ELF-1 (cell line): Measurements from ENCODE around the gene PCDHGB4.
"Not testable (repeated sequence)": the region's sequence is repeated elsewhere in the genome, so short reads cannot be mapped to it uniquely, and the experiment has no call there.

Source experiments
- DNase-seq: peaks from one replicate; pipeline ENCODE4 v3.0.0-alpha.2; 2016; ENCODE audit warnings: low read depth, low spot score

Gene PCDHGB4

GRCh38 chr5:141387557-141388311 is at the start of gene PCDHGB4:
PCDHGB4 (plus strand) TSS chr5:141387698; CDS start chr5:141387885, 187 bp downstream.
- DNase-seq = peak; percentile 77

- DNase-seq = peak; percentile 59
Observed at GRCh38 chr5:141338538-141339306, 48.8 kb upstream of the PCDHGB4 start, which contains the start of gene PCDHGA2. PCDHGA2 (plus strand) TSS chr5:141338760.

GRCh38 chr5:141340781-141341354 is 46.6 kb upstream of the PCDHGB4 start:
- DNase-seq = not testable (repeated sequence)

GRCh38 chr5:141342773-141343172 is 44.7 kb upstream of the PCDHGB4 start:
- DNase-seq = no peak

- peak; percentile 70 for DNase-seq
Observed at GRCh38 chr5:141343242-141343952, 44.1 kb upstream of the PCDHGB4 start, which contains the start of gene PCDHGA3. PCDHGA3 (plus strand) TSS chr5:141343829; CDS start chr5:141344034, 205 bp downstream.

GRCh38 chr5:141343953-141344463 is 43.5 kb upstream of the PCDHGB4 start:
- peak; percentile 69 for DNase-seq

- DNase-seq = no peak
Observed at GRCh38 chr5:141345327-141345726, 42.2 kb upstream of the PCDHGB4 start.

GRCh38 chr5:141346017-141346416 is 41.5 kb upstream of the PCDHGB4 start:
- not testable (repeated sequence) for DNase-seq

GRCh38 chr5:141349917-141350619 is 37.4 kb upstream of the PCDHGB4 start, which contains the start of gene PCDHGB1:
PCDHGB1 (plus strand) TSS chr5:141350099; CDS start chr5:141350261, 162 bp downstream.
- peak; percentile 39 for DNase-seq

- DNase-seq = no peak
Observed at GRCh38 chr5:141351591-141351990, 35.9 kb upstream of the PCDHGB4 start.

- DNase-seq = no peak
Observed at GRCh38 chr5:141354900-141355469, 32.5 kb upstream of the PCDHGB4 start, which contains the start of gene PCDHGA4. PCDHGA4 (plus strand) TSS chr5:141355021; CDS start chr5:141355108, 87 bp downstream.

GRCh38 chr5:141355641-141356040 is 31.9 kb upstream of the PCDHGB4 start:
- DNase-seq = no peak

GRCh38 chr5:141356133-141356532 is 31.4 kb upstream of the PCDHGB4 start:
- no peak for DNase-seq

GRCh38 chr5:141356950-141357349 is 30.5 kb upstream of the PCDHGB4 start:
- no peak for DNase-seq

- DNase-seq = no peak
Observed at GRCh38 chr5:141359790-141360426, 27.6 kb upstream of the PCDHGB4 start, which contains the start of gene PCDHGB2. PCDHGB2 (plus strand) TSS chr5:141359994; CDS start chr5:141360136, 142 bp downstream.

GRCh38 chr5:141360685-141361084 is 26.8 kb upstream of the PCDHGB4 start:
- DNase-seq = no peak

GRCh38 chr5:141362719-141363118 is 24.8 kb upstream of the PCDHGB4 start:
- DNase-seq = no peak

GRCh38 chr5:141363952-141364660 is 23.4 kb upstream of the PCDHGB4 start, which contains the start of gene PCDHGA5:
PCDHGA5 (plus strand) TSS chr5:141364162; CDS start chr5:141364331, 169 bp downstream.
- DNase-seq = no peak
